Thyroid gland (tissue), 4 donors: ENCODE measurements around the gene SIVA1. TPM values are rescaled to one million over a fixed set of nuclear protein-coding genes. Genes with fewer than 3 reads are reported as not detected.

Source experiments
- DNase-seq, 2 donors: peaks; one replicate each; pipeline ENCODE4 v3.0.0-alpha.2; 2019
- H3K27ac ChIP-seq, 3 donors: fragments of 200-600 bp; sonication (generic); 1 replicate in 2 of 3; 2 replicates in 1 of 3; pipeline ENCODE4 v1.5.1; 2016 to 2019; ENCODE audit warnings: mild to moderate bottlenecking in 1 of 3, moderate library complexity in 1 of 3
- H3K27me3 ChIP-seq: fragments of 200-600 bp; sonication (generic); one replicate; pipeline ENCODE4 v1.5.1; 2019
- H3K36me3 ChIP-seq, 2 donors: fragments of 200-600 bp; sonication (generic); one replicate each; pipeline ENCODE4 v1.5.1; 2016 to 2019
- H3K4me1 ChIP-seq, 2 donors: fragments of 200-600 bp; sonication (generic); one replicate each; pipeline ENCODE4 v1.5.1; 2017 to 2019
- H3K4me3 ChIP-seq, 3 donors: fragments of 200-600 bp; sonication (generic); replicated peaks in 1 of 3; 1 replicate in 2 of 3; 2 replicates in 1 of 3; pipeline ENCODE4 v1.5.1; 2016; ENCODE audit warnings: mild to moderate bottlenecking in 1 of 3
- H3K9me3 ChIP-seq: fragments of 200-600 bp; sonication (generic); one replicate; pipeline ENCODE4 v1.5.1; 2017
- CTCF ChIP-seq, 6 experiments: fragments of 200-600 bp in 3 of 6; fragments of 450-650 bp in 3 of 6; sonication (generic) in 3 of 6; IDR thresholded peaks; one replicate each; pipeline ENCODE4 v1.5.1; 2016 to 2019; ENCODE audit warnings: antibody characterized with exemption in 6 of 6, mild to moderate bottlenecking in 2 of 6, inconsistent platforms in 1 of 6, moderate library complexity in 1 of 6
- POLR2A ChIP-seq, 2 donors: fragments of 450-650 bp; IDR thresholded peaks; one replicate each; pipeline ENCODE4 v1.6.1; 2017; ENCODE audit warnings: antibody characterized with exemption in 2 of 2, mild to moderate bottlenecking in 2 of 2, moderate library complexity in 1 of 2
- WGBS, 2 donors: methylation state at CpG; one replicate each; pipeline ENCODE4 v1.1.5; 2017; 5-methylcytosine and 5-hydroxymethylcytosine counted together
- intact Hi-C: fragments of 100-400 bp; cut with DNase I; formaldehyde crosslinking; loops from one replicate; pipeline ENCODE4 v1.15.1; 2023
- total RNA-seq, 4 donors: library from RNA; depleted of rRNA; stranded (reverse); fragments of >200 nt; gene quantifications; one replicate each; pipeline ENCODE4 v1.2.3, GENCODE V29; 2016

SIVA1 gene
- total RNA-seq, 4 donors from 2014 or later, result 137 to 388 (median 239) TPM

GRCh38 chr14:104752423-104752734 is 568 bp upstream of the SIVA1 start:
- intact Hi-C loops, result no loop called here
- Histone ChIP-seq H3K27me3 (no peaks in the 10 kb centered on the region), H3K4me1 (peaks cover 16 to 21% of the 10 kb centered on the region in 2 donors), H3K27ac (peak overlapping the region in 2 of 3 donors; percentile 30 to 73), H3K9me3 (no peaks in the 10 kb centered on the region), H3K4me3 (peak overlapping the region in 1 of 3 donors; percentile 94), H3K36me3 (peaks cover 15 to 17% of the 10 kb centered on the region in 2 donors)
- TF ChIP-seq POLR2A (IDR thresholded peaks at IDR 0.05), result no peak
- TF ChIP-seq CTCF (IDR thresholded peaks at IDR 0.05), result no peak
- no peak for DNase-seq
- 13 to 20% methylated on average over 6 to 13 of the region's 21 CpGs for WGBS, 2 donors

GRCh38 chr14:104753528-104754212 is 723 bp downstream of the SIVA1 start:
- no peaks in the 10 kb centered on the region for H3K27me3 ChIP-seq
- H3K36me3 ChIP-seq, result peaks cover 17 to 24% of the 10 kb centered on the region in 2 donors
- intact Hi-C loops, result no loop called here
- H3K4me1 ChIP-seq, result peaks cover 16 to 21% of the 10 kb centered on the region in 2 donors
- H3K27ac ChIP-seq, result peak overlapping the region in 2 of 3 donors; percentile 70 to 73
- 1 to 2% methylated on average over 20 to 25 of the region's 30 CpGs for WGBS, 2 donors
- TF ChIP-seq CTCF (IDR thresholded peaks at IDR 0.05) (no peak), POLR2A (IDR thresholded peaks at IDR 0.05) (no peak)
- DNase-seq, result peak; percentile 28 to 33
- no peaks in the 10 kb centered on the region for H3K9me3 ChIP-seq
- H3K4me3 ChIP-seq, result peak overlapping the region; percentile 67 to 94 (median 86)

- no peak for DNase-seq
- intact Hi-C loops, result no loop called here
- Histone ChIP-seq H3K27ac (peak overlapping the region in 1 of 3 donors; percentile 70), H3K4me3 (peak overlapping the region in 1 of 3 donors; percentile 94), H3K27me3 (no peaks in the 10 kb centered on the region), H3K4me1 (peaks cover 16 to 21% of the 10 kb centered on the region in 2 donors), H3K9me3 (no peaks in the 10 kb centered on the region), H3K36me3 (peaks cover 22 to 31% of the 10 kb centered on the region in 2 donors)
- TF ChIP-seq POLR2A (IDR thresholded peaks at IDR 0.05), result no peak
- no peak for TF ChIP-seq CTCF (IDR thresholded peaks at IDR 0.05)
- 44 to 56% methylated on average over 13 of the region's 13 CpGs for WGBS, 2 donors
These were observed 1.4 kb downstream of the SIVA1 start for GRCh38 chr14:104754213-104754851.

- WGBS, 2 donors, result 91 to 92% methylated on average over 5 to 9 of the region's 11 CpGs
- Histone ChIP-seq H3K27ac (no peak overlapping the region), H3K4me3 (no peak overlapping the region), H3K36me3 (peaks cover 23 to 39% of the 10 kb centered on the region in 2 donors), H3K9me3 (no peaks in the 10 kb centered on the region), H3K4me1 (peaks cover 16 to 21% of the 10 kb centered on the region in 2 donors), H3K27me3 (no peaks in the 10 kb centered on the region)
- DNase-seq, result no peak
- intact Hi-C loops, result no loop called here
- no peak for TF ChIP-seq CTCF (IDR thresholded peaks at IDR 0.05)
- TF ChIP-seq POLR2A (IDR thresholded peaks at IDR 0.05), result no peak
These were observed 2.7 kb downstream of the SIVA1 start for GRCh38 chr14:104755621-104756020.
